SK-N-SH treated with all-trans-retinoic acid at 6 μM for 48 hours (cell line): Measurements from ENCODE around the gene TMA7.

Experiments used
- ARNTL ChIP-seq: fragments of 450-650 bp; formaldehyde crosslinking; IDR thresholded peaks from 2 replicates; pipeline ENCODE4 v1.5.0; 2020; ENCODE audit warnings: low read depth, mild to moderate bottlenecking, moderate library complexity, borderline replicate concordance
- BACH2 ChIP-seq: fragments of 250-450 bp; sonication (Bioruptor Pico); IDR thresholded peaks from 2 replicates; pipeline ENCODE4 v1.9.0; 2021; ENCODE audit warnings: mild to moderate bottlenecking, borderline replicate concordance
- CSDC2 ChIP-seq: fragments of 250-450 bp; sonication (Bioruptor Pico); IDR thresholded peaks from 2 replicates; pipeline ENCODE4 v1.5.0; 2020; ENCODE audit warnings: mild to moderate bottlenecking, moderate library complexity
- ESRRG ChIP-seq: fragments of 250-450 bp; sonication (Bioruptor Pico); IDR thresholded peaks from 2 replicates; pipeline ENCODE4 v1.6.1; 2021; ENCODE audit warnings: mild to moderate bottlenecking
- ISL1 ChIP-seq: fragments of 250-450 bp; sonication (Bioruptor Pico); IDR thresholded peaks from 2 replicates; pipeline ENCODE4 v2.1.2; 2022; ENCODE audit warnings: mild to moderate bottlenecking, moderate library complexity
- PPARA ChIP-seq: fragments of 250-450 bp; sonication (Bioruptor Pico); IDR thresholded peaks from 2 replicates; pipeline ENCODE4 v1.5.0; 2020; ENCODE audit warnings: mild to moderate bottlenecking, borderline replicate concordance
- TOX ChIP-seq: fragments of 250-450 bp; sonication (Bioruptor Pico); IDR thresholded peaks from 2 replicates; pipeline ENCODE4 v1.8.0; 2021; ENCODE audit warnings: mild to moderate bottlenecking, moderate library complexity, borderline replicate concordance
- TSHZ2 ChIP-seq: fragments of 250-450 bp; sonication (Bioruptor Pico); IDR thresholded peaks from 2 replicates; pipeline ENCODE4 v1.5.0; 2020; ENCODE audit warnings: mild to moderate bottlenecking, moderate library complexity
- ZC3H10 ChIP-seq: fragments of 250-450 bp; sonication (Bioruptor Pico); IDR thresholded peaks from 2 replicates; pipeline ENCODE4 v1.5.1; 2021; ENCODE audit warnings: mild to moderate bottlenecking, moderate library complexity
- ZFP3 ChIP-seq: fragments of 250-450 bp; sonication (Bioruptor Pico); IDR thresholded peaks from 2 replicates; pipeline ENCODE4 v1.5.0; 2020; ENCODE audit warnings: mild to moderate bottlenecking, moderate library complexity
- ZFP30 ChIP-seq: fragments of 450-650 bp; formaldehyde crosslinking; IDR thresholded peaks from 2 replicates; pipeline ENCODE4 v1.5.0; 2022; ENCODE audit warnings: mild to moderate bottlenecking, moderate library complexity
- ZNF565 ChIP-seq: fragments of 450-650 bp; formaldehyde crosslinking; conservative IDR thresholded peaks from 2 replicates; pipeline ENCODE4 v1.5.0; 2020; ENCODE audit warnings: low read depth, mild to moderate bottlenecking, moderate library complexity
- TF ChIP-seq, protein P1 (sequence below): fragments of 250-450 bp; sonication (Bioruptor Pico); IDR thresholded peaks from 2 replicates; pipeline ENCODE4 v1.8.0; 2020; ENCODE audit warnings: mild to moderate bottlenecking, moderate library complexity, borderline replicate concordance

GRCh38 chr3:48463703-48464102 lies 23.6 kb downstream of the TMA7 start:
- TF ChIP-seq PPARA: no peak
- no peak for TF ChIP-seq ZFP30
- no peak for TF ChIP-seq TSHZ2 (CRISPR knock-in tag)
- no peak for TF ChIP-seq TOX (CRISPR knock-in tag)
- no peak for TF ChIP-seq BACH2 (CRISPR knock-in tag)
- no peak for TF ChIP-seq ZFP3 (CRISPR knock-in tag)
- no peak for TF ChIP-seq ARNTL (CRISPR knock-in tag)
- no peak for TF ChIP-seq ESRRG (CRISPR knock-in tag)
- TF ChIP-seq, protein P1, sequence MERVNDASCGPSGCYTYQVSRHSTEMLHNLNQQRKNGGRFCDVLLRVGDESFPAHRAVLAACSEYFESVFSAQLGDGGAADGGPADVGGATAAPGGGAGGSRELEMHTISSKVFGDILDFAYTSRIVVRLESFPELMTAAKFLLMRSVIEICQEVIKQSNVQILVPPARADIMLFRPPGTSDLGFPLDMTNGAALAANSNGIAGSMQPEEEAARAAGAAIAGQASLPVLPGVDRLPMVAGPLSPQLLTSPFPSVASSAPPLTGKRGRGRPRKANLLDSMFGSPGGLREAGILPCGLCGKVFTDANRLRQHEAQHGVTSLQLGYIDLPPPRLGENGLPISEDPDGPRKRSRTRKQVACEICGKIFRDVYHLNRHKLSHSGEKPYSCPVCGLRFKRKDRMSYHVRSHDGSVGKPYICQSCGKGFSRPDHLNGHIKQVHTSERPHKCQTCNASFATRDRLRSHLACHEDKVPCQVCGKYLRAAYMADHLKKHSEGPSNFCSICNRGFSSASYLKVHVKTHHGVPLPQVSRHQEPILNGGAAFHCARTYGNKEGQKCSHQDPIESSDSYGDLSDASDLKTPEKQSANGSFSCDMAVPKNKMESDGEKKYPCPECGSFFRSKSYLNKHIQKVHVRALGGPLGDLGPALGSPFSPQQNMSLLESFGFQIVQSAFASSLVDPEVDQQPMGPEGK (CRISPR knock-in tag): no peak
- no peak for TF ChIP-seq ZC3H10 (CRISPR knock-in tag)
- TF ChIP-seq ISL1 (CRISPR knock-in tag): no peak
- no peak for TF ChIP-seq ZNF565
- TF ChIP-seq CSDC2 (CRISPR knock-in tag): no peak
